HCT116 (cell line): Measurements from ENCODE around the gene TPX2. TPM values are rescaled to one million over a fixed set of nuclear protein-coding genes. Genes with fewer than 3 reads are reported as not detected.

ENCODE experiments used
- ATAC-seq: fragments of 200-7000 bp; cut with Tn5 transposase; 2 replicates; pipeline ENCODE4 v1.9.1; 2020; ENCODE audit warnings: mild to moderate bottlenecking, moderate library complexity
- BruUV-seq: library from RNA; stranded (reverse); fragments of 400-500 nt; replicated peaks from 2 replicates; lab custom pipeline; 2021; lab: Mats Ljungman, UMichigan
- CTCF ChIA-PET: fragments of 300-600 bp; sonication (Branson Sonifier 250); formaldehyde crosslinking; loops from one replicate; lab custom pipeline; 2021; ENCODE audit warnings: antibody characterized with exemption; lab: Charles Lee
- POLR2A ChIA-PET: fragments of 300-600, 350-600 bp; sonication (Branson Sonifier 250); formaldehyde crosslinking; loops from one replicate; lab custom pipeline; 2021; ENCODE audit warnings: antibody characterized with exemption; lab: Charles Lee
- RAD21 ChIA-PET, 2 experiments: fragments of 300-600 bp; sonication (Branson Sonifier 250); formaldehyde crosslinking; loops; one replicate each; lab custom pipeline; 2023; ENCODE audit warnings: low total read pairs in 2 of 2; ENCODE audit not compliant: uncharacterized antibody in 2 of 2, unreplicated experiment in 2 of 2, low non-redundant PET in 1 of 2; lab: Charles Lee
- DNase-seq: peaks from one replicate; pipeline ENCODE4 v3.0.0-alpha.2; 2010; ENCODE audit warnings: low read depth, low spot score
- H2AFZ ChIP-seq: fragments of 200-600 bp; shearing (Covaris generic), sonication (generic); 2 replicates; pipeline ENCODE4 v1.6.1; 2017; ENCODE audit warnings: low read depth, mixed run types, mixed read lengths, antibody characterized with exemption, low read length; ENCODE audit not compliant: poor library complexity, severe bottlenecking
- H3K27ac ChIP-seq: 2 replicates; pipeline ENCODE4 v1.5.1; 2012; ENCODE audit warnings: low read depth, low read length
- H3K27me3 ChIP-seq: fragments of 200-600 bp; sonication (generic); 2 replicates; pipeline ENCODE4 v1.6.1; 2016; ENCODE audit warnings: mixed run types, low read length, mixed read lengths; ENCODE audit not compliant: insufficient read depth
- H3K36me3 ChIP-seq, 2 experiments: fragments of 200-500 bp in 1 of 2; fragments of 200-600 bp in 1 of 2; sonication (Bioruptor generic) in 1 of 2; sonication (generic) in 1 of 2; 2 replicates each; pipeline versions ENCODE4 v1.5.1 to v1.6.1; 2014 to 2016; ENCODE audit warnings: low read length in 2 of 2, inconsistent platforms in 1 of 2, mixed read lengths in 1 of 2, mixed run types in 1 of 2; ENCODE audit not compliant: insufficient read depth in 2 of 2, control insufficient read depth in 1 of 2
- H3K4me1 ChIP-seq, 2 experiments: fragments of 200-600 bp in 1 of 2; sonication (generic) in 1 of 2; 2 replicates each; pipeline versions ENCODE4 v1.5.1 to v1.6.1; 2012 to 2017; ENCODE audit warnings: low read length in 2 of 2, inconsistent platforms in 1 of 2, mild to moderate bottlenecking in 1 of 2, mixed read lengths in 1 of 2, mixed run types in 1 of 2, moderate library complexity in 1 of 2; ENCODE audit not compliant: insufficient read depth in 2 of 2, control insufficient read depth in 1 of 2
- H3K4me2 ChIP-seq: fragments of 200-600 bp; sonication (generic); 2 replicates; pipeline ENCODE4 v1.6.1; 2017; ENCODE audit warnings: mixed run types, low read length, mixed read lengths
- H3K4me3 ChIP-seq, 2 experiments: fragments of 200-600 bp in 1 of 2; sonication (generic) in 1 of 2; replicated peaks in 1 of 2; 2 replicates each; pipeline ENCODE4 v1.5.1; 2011 to 2016; ENCODE audit warnings: low read length in 2 of 2, control low read depth in 1 of 2, low read depth in 1 of 2, mild to moderate bottlenecking in 1 of 2, mixed read lengths in 1 of 2, mixed run types in 1 of 2
- H3K79me2 ChIP-seq: fragments of 200-600 bp; sonication (generic); 2 replicates; pipeline ENCODE4 v1.6.1; 2017; ENCODE audit warnings: mild to moderate bottlenecking, mixed run types, low read length, moderate library complexity, mixed read lengths; ENCODE audit not compliant: insufficient read depth
- H3K9ac ChIP-seq: fragments of 200-600 bp; sonication (generic); 2 replicates; pipeline ENCODE4 v1.6.1; 2016; ENCODE audit warnings: low read length, mixed read lengths
- H3K9me2 ChIP-seq: fragments of 200-600 bp; sonication (generic), shearing (Covaris generic); 2 replicates; pipeline ENCODE4 v1.6.1; 2017; ENCODE audit warnings: mixed run types, mild to moderate bottlenecking, moderate library complexity; ENCODE audit not compliant: insufficient read depth
- H3K9me3 ChIP-seq, 2 experiments: fragments of 200-500 bp in 1 of 2; fragments of 200-600 bp in 1 of 2; sonication (Bioruptor generic) in 1 of 2; sonication (generic) in 1 of 2; 2 replicates each; pipeline ENCODE4 v1.6.1; 2014 to 2017; ENCODE audit warnings: low read length in 2 of 2, mixed read lengths in 2 of 2, inconsistent platforms in 1 of 2, low read depth in 1 of 2, mild to moderate bottlenecking in 1 of 2, mixed run types in 1 of 2, moderate library complexity in 1 of 2; ENCODE audit not compliant: control insufficient read depth in 1 of 2, insufficient read depth in 1 of 2
- H4K20me1 ChIP-seq: fragments of 200-600 bp; sonication (generic), shearing (Covaris generic); 2 replicates; pipeline ENCODE4 v1.6.1; 2017; ENCODE audit warnings: mixed run types, mild to moderate bottlenecking, moderate library complexity; ENCODE audit not compliant: insufficient read depth
- CEBPB ChIP-seq: IDR thresholded peaks from 2 replicates; pipeline ENCODE4 v1.6.1; 2012; ENCODE audit warnings: low read depth
- EGR1 ChIP-seq: IDR thresholded peaks from 2 replicates; pipeline ENCODE4 v1.6.1; 2012; ENCODE audit warnings: low read depth
- EZH2 ChIP-seq: fragments of 200-600 bp; sonication (generic); IDR thresholded peaks from 2 replicates; pipeline ENCODE4 v1.6.1; 2017; ENCODE audit warnings: antibody characterized with exemption, mixed run types
- EZH2phosphoT487 ChIP-seq: fragments of 200-600 bp; IDR thresholded peaks from 2 replicates; pipeline ENCODE4 v1.6.1; 2018; ENCODE audit warnings: antibody characterized with exemption, borderline replicate concordance
- FOSL1 ChIP-seq: IDR thresholded peaks from 2 replicates; pipeline ENCODE4 v1.6.1; 2012; ENCODE audit warnings: low read depth
- JUND ChIP-seq: IDR thresholded peaks from 2 replicates; pipeline ENCODE4 v1.6.1; 2012
- POLR2AphosphoS5 ChIP-seq: IDR thresholded peaks from 2 replicates; pipeline ENCODE4 v1.6.1; 2011; ENCODE audit warnings: mild to moderate bottlenecking, low read depth, low read length, moderate library complexity
- SIN3A ChIP-seq: IDR thresholded peaks from 2 replicates; pipeline ENCODE4 v1.6.1; 2012; ENCODE audit warnings: low read depth
- SRF ChIP-seq: IDR thresholded peaks from 2 replicates; pipeline ENCODE4 v1.6.1; 2012; ENCODE audit warnings: low read depth
- YY1 ChIP-seq: IDR thresholded peaks from 2 replicates; pipeline ENCODE4 v1.6.1; 2011; ENCODE audit warnings: low read length, low read depth, moderate library complexity, mild to moderate bottlenecking; ENCODE audit not compliant: insufficient replicate concordance; ENCODE audit errors: extremely low read depth
- ZFX ChIP-seq: fragments of 450-650 bp; IDR thresholded peaks from 2 replicates; pipeline ENCODE4 v1.6.1; 2017
- ZNF274 ChIP-seq: fragments of 200-500 bp; sonication (Bioruptor generic); IDR thresholded peaks from 2 replicates; pipeline ENCODE4 v1.6.1; 2014; ENCODE audit warnings: mild to moderate bottlenecking, low read depth, low read length, inconsistent platforms
- intact Hi-C: fragments of 100-400 bp; cut with micrococcal nuclease; formaldehyde crosslinking; loops from 2 replicates; pipeline ENCODE4 v1.10.0; 2022
- total RNA-seq: library from RNA; stranded (reverse); gene quantifications from one replicate; pipeline ENCODE4 v1.2.1, GENCODE V29; 2021; ENCODE audit not compliant: unreplicated experiment
- TF ChIP-seq, protein P1 (sequence below): IDR thresholded peaks from 2 replicates; pipeline ENCODE4 v1.6.1; 2011; ENCODE audit warnings: mild to moderate bottlenecking, low read length, moderate library complexity; ENCODE audit not compliant: insufficient replicate concordance; ENCODE audit errors: extremely low read depth
- TF ChIP-seq, protein P2 (sequence below), 3 experiments: fragments of 200-600 bp in 1 of 3; sonication (generic) in 1 of 3; IDR thresholded peaks in 2 of 3; conservative IDR thresholded peaks in 1 of 3; 2 replicates each; pipeline ENCODE4 v1.5.1; 2012 to 2017; ENCODE audit warnings: low read depth in 2 of 3, low read length in 2 of 3, antibody characterized with exemption in 1 of 3, borderline replicate concordance in 1 of 3, control low read depth in 1 of 3, mild to moderate bottlenecking in 1 of 3, mixed read lengths in 1 of 3, mixed run types in 1 of 3, moderate library complexity in 1 of 3; ENCODE audit not compliant: insufficient read depth in 1 of 3
- TF ChIP-seq, protein P3 (sequence below): IDR thresholded peaks from 2 replicates; pipeline ENCODE4 v1.6.1; 2012

The TPX2 gene
- total RNA-seq, 1 experiment from 2014 or later, result 163 TPM

DNA sequence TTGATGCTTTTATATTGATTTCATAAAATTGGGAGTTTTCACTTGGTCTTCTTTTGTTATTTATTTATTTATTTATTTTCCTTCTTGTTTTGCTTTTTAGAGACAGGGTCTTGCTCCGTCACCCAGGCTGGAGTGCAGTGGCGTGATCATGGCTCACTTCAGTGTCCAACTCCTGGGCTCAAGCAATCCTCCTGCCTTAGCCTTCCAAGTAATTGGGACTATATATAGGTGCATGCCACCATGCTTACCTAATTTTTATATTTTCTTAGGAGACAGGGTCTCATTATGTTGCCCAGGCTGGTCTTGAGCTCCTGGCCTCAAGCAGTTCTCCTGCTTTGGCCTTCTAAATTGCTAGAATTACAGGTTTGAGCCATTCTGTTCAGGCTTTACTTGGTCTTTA, 41.7 kb downstream of the TPX2 start (continued):
- TF ChIP-seq, protein P1, sequence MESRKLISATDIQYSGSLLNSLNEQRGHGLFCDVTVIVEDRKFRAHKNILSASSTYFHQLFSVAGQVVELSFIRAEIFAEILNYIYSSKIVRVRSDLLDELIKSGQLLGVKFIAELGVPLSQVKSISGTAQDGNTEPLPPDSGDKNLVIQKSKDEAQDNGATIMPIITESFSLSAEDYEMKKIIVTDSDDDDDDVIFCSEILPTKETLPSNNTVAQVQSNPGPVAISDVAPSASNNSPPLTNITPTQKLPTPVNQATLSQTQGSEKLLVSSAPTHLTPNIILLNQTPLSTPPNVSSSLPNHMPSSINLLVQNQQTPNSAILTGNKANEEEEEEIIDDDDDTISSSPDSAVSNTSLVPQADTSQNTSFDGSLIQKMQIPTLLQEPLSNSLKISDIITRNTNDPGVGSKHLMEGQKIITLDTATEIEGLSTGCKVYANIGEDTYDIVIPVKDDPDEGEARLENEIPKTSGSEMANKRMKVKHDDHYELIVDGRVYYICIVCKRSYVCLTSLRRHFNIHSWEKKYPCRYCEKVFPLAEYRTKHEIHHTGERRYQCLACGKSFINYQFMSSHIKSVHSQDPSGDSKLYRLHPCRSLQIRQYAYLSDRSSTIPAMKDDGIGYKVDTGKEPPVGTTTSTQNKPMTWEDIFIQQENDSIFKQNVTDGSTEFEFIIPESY, result no peak
- TF ChIP-seq POLR2AphosphoS5 (no peak), EZH2 (no peak), SRF (no peak), JUND (no peak)

DNA sequence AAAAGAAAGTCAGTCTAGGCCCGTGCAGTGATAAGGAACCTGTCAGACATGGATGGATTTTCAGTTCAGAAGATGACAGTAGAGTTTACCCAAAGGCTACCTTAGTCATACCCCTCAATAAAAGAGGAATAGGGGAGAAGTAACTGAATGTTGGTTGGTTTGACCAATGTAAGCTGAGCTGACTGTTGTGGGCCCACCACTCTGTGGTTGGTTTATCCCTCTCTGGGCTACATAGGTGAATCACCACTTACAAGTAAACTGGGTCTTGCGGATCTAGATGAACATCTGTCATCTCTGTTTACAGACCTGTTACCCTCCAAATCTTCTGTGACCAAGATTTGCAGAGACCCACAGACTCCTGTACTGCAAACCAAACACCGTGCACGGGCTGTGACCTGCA, 42.9 kb downstream of the TPX2 start:
- H3K4me3 ChIP-seq, result no peak overlapping the region
- DNase-seq (no peak), ATAC-seq (no peak)
- ChIA-PET CTCF (interaction anchor here (0.5 kb wide), 1 partner anchor 224 kb away, joined by 3 read pairs; no protein-coding TSS in a partner anchor), RAD21 (no interaction called here), POLR2A (no interaction called here)
- H3K9me2 ChIP-seq, result no peaks in the 10 kb centered on the region
- H3K9ac ChIP-seq, result no peak overlapping the region
- no peaks in the 10 kb centered on the region for H3K4me1 ChIP-seq
- BruUV-seq, result no TSS peak
- TF ChIP-seq CEBPB (no peak), JUND (no peak), ZNF274 (no peak), EZH2phosphoT487 (no peak), SIN3A (no peak), ZFX (no peak), EGR1 (no peak), YY1 (no peak), FOSL1 (no peak)
- TF ChIP-seq, protein P2, sequence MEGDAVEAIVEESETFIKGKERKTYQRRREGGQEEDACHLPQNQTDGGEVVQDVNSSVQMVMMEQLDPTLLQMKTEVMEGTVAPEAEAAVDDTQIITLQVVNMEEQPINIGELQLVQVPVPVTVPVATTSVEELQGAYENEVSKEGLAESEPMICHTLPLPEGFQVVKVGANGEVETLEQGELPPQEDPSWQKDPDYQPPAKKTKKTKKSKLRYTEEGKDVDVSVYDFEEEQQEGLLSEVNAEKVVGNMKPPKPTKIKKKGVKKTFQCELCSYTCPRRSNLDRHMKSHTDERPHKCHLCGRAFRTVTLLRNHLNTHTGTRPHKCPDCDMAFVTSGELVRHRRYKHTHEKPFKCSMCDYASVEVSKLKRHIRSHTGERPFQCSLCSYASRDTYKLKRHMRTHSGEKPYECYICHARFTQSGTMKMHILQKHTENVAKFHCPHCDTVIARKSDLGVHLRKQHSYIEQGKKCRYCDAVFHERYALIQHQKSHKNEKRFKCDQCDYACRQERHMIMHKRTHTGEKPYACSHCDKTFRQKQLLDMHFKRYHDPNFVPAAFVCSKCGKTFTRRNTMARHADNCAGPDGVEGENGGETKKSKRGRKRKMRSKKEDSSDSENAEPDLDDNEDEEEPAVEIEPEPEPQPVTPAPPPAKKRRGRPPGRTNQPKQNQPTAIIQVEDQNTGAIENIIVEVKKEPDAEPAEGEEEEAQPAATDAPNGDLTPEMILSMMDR (IDR thresholded peaks at IDR 0.05 in 2 of 3, conservative IDR thresholded peaks at IDR 0.05 in 1 of 3; ENCODE audit: borderline replicate concordance in 1 of 3, insufficient read depth in 1 of 3, low read depth in 2 of 3, low read length in 2 of 3), result no peak
- TF ChIP-seq, protein P1, result no peak
- TF ChIP-seq, protein P3, sequence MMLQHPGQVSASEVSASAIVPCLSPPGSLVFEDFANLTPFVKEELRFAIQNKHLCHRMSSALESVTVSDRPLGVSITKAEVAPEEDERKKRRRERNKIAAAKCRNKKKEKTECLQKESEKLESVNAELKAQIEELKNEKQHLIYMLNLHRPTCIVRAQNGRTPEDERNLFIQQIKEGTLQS, result no peak
- no peaks in the 10 kb centered on the region for H3K27me3 ChIP-seq
- H3K79me2 ChIP-seq, result peaks cover 60% of the 10 kb centered on the region
- no peak overlapping the region for H3K4me2 ChIP-seq
- H4K20me1 ChIP-seq, result no peaks in the 10 kb centered on the region
- no peak overlapping the region for H3K27ac ChIP-seq
- H3K36me3 ChIP-seq, result peaks cover 67 to 89% of the 10 kb centered on the region in 2 experiments
- intact Hi-C loops, result no loop called here
- H2AFZ ChIP-seq, result no peak overlapping the region
- no peaks in the 10 kb centered on the region for H3K9me3 ChIP-seq
